ENCODE measurements around the gene FGFR3.

The FGFR3 gene

DNA sequence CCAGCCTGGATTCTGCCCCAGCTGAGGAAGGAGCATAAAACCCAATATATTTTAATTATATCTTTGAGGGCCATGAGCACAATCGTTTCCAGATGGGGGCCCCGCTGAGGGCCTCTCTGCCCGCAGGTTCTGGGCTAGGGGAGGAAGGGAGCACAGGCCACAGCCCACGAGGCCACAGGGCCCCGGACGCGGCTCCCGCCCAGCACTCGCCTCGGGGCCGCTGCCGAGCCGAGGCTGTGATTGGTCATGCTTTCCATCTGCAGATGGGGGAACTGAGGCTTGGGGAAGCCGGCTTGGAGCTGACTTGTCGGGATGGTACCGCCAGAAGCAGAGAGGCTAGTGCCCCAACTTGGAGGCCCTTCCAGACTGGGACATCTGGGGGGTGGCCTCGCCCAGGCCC lies 37.8 kb upstream of the FGFR3 start:
- H3K4me3 ChIP-seq (ENCODE audit: low read depth, low read length) = no peak overlapping the region
- TF ChIP-seq, protein P1, sequence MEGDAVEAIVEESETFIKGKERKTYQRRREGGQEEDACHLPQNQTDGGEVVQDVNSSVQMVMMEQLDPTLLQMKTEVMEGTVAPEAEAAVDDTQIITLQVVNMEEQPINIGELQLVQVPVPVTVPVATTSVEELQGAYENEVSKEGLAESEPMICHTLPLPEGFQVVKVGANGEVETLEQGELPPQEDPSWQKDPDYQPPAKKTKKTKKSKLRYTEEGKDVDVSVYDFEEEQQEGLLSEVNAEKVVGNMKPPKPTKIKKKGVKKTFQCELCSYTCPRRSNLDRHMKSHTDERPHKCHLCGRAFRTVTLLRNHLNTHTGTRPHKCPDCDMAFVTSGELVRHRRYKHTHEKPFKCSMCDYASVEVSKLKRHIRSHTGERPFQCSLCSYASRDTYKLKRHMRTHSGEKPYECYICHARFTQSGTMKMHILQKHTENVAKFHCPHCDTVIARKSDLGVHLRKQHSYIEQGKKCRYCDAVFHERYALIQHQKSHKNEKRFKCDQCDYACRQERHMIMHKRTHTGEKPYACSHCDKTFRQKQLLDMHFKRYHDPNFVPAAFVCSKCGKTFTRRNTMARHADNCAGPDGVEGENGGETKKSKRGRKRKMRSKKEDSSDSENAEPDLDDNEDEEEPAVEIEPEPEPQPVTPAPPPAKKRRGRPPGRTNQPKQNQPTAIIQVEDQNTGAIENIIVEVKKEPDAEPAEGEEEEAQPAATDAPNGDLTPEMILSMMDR (conservative IDR thresholded peaks at IDR 0.05; ENCODE audit: low read depth, low read length) = no peak
- DNase-seq (ENCODE audit: low read depth) = no peak

DNA sequence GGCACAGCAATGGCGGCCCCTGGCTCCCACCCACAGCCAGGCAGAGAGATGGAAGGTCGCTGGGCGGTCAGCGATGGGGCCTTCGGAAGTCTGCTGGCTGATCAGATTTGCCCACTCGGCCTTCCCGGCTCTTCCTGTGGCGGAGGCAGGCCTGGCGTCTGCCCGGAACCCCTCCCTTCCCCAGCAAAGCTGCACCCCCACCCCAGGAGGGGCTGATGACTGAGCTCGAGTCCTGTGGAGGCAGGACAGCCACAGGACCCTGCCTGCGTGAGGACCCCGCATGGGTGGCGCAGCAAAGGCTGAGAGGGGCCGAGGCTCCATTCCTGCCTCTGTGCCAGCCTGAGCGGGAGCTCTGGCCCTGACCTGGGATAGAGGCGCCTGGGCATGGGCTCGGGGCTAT lies 37.0 kb upstream of the FGFR3 start:
- no peak overlapping the region for H3K4me3 ChIP-seq (ENCODE audit: low read depth, low read length)
- TF ChIP-seq, protein P1 (conservative IDR thresholded peaks at IDR 0.05; ENCODE audit: low read depth, low read length) = no peak
- DNase-seq (ENCODE audit: low read depth) = no peak

GRCh38 chr4:1756893-1757779 lies 36.0 kb upstream of the FGFR3 start:
- TF ChIP-seq, protein P1 (conservative IDR thresholded peaks at IDR 0.05; ENCODE audit: low read depth, low read length) = no peak
- DNase-seq (ENCODE audit: low read depth) = no peak
- no peak overlapping the region for H3K4me3 ChIP-seq (ENCODE audit: low read depth, low read length)

DNA sequence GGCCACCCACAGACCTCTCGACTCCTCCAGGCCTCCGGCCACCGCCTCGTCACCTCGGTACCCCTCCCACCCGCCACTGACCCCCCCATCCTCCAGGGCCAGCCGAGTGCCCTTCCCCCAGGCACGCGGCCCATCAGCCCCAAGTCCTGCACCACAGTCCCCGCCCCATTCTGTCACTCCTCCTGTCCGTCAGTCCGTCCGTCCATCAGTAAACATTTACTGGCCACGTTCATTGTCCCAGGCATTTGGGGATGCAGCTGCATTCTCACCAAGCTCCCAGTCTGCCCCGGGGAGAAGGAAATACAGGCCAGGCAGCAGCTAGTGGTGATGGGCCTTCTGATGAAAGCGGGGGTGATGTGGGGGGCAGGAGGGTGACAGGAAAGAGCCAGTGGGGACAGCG lies 35.3 kb upstream of the FGFR3 start:
- H3K4me3 ChIP-seq (ENCODE audit: low read depth, low read length) = no peak overlapping the region
- DNase-seq (ENCODE audit: low read depth) = no peak
- TF ChIP-seq, protein P1 (conservative IDR thresholded peaks at IDR 0.05; ENCODE audit: low read depth, low read length) = no peak

GRCh38 chr4:1758306-1759121 lies 34.6 kb upstream of the FGFR3 start:
- DNase-seq (ENCODE audit: low read depth) = no peak
- H3K4me3 ChIP-seq (ENCODE audit: low read depth, low read length) = no peak overlapping the region
- TF ChIP-seq, protein P1 (conservative IDR thresholded peaks at IDR 0.05; ENCODE audit: low read depth, low read length) = no peak

DNA sequence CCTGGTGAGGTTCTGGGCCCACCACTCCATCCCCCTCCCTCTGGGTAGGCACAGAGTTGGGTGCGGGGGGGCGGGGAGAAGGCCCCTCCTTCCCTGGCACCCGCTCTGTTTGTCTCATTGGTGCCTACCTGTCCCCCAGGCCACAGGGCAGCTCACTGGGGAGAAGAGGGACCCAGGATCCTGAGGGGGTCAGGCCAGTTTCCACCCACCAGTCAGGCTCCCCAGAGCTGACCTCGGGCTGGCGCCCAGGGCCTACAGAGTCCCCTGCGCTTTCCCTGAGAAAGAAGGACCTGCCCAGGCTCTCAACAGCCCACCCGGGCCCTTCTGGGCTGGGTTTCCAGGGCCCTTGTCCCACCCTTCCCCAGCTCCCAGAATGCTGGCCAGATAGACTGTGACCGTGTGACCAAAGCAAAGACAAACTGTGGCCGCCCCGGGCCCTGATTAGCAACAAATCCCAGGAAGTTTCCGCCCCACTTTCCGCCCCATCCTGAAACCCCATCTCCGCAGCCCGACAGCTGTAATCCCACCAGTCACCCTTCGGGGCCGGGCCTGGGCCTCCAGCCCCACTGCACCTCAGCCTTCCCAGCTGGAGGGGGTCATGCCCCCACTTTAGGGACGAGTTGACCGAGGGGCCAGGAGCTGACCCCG lies 33.8 kb upstream of the FGFR3 start:
- no peak overlapping the region for H3K4me3 ChIP-seq (ENCODE audit: low read depth, low read length)
- TF ChIP-seq, protein P1 (conservative IDR thresholded peaks at IDR 0.05; ENCODE audit: low read depth, low read length) = no peak
- DNase-seq (ENCODE audit: low read depth) = no peak

Data from choroid plexus epithelial cell (primary cell).